ENCODE measurements around the gene SCYGR1. TPM values are rescaled to one million over a fixed set of nuclear protein-coding genes. Genes with fewer than 3 reads are reported as not detected.

Gene SCYGR1
- total RNA-seq, 4 donors from 2014 or later = not detected

- Histone ChIP-seq H3K36me3 (no peaks in the 10 kb centered on the region), H3K9me3 (no peaks in the 10 kb centered on the region), H3K4me1 (no peaks in the 10 kb centered on the region), H3K27me3 (no peaks in the 10 kb centered on the region), H3K4me3 (no peak overlapping the region), H3K27ac (no peak overlapping the region)
- DNase-seq = no peak
- in situ Hi-C loops (cut with MboI; ENCODE audit: low sequenced_read_pairs in 4 of 4) (no loop called here), intact Hi-C loops (cut with DNase I; ENCODE audit: low total_unique reads) (no loop called here)
- no peak for TF ChIP-seq CTCF (IDR thresholded peaks at IDR 0.05 in 4 of 5, conservative IDR thresholded peaks at IDR 0.05 in 1 of 5)
- TF ChIP-seq POLR2A (IDR thresholded peaks at IDR 0.05) = no peak
- ATAC-seq = no peak
Measured at GRCh38 chr2:227423656-227424499, 36.1 kb upstream of the SCYGR1 start.

GRCh38 chr2:227420087-227421052 lies 32.6 kb upstream of the SCYGR1 start:
- Histone ChIP-seq H3K9me3 (no peaks in the 10 kb centered on the region), H3K4me3 (no peak overlapping the region), H3K27me3 (no peaks in the 10 kb centered on the region), H3K27ac (no peak overlapping the region), H3K4me1 (no peaks in the 10 kb centered on the region), H3K36me3 (no peaks in the 10 kb centered on the region)
- TF ChIP-seq POLR2A (IDR thresholded peaks at IDR 0.05) (no peak), CTCF (IDR thresholded peaks at IDR 0.05 in 4 of 5, conservative IDR thresholded peaks at IDR 0.05 in 1 of 5) (no peak)
- intact Hi-C loops (cut with DNase I; ENCODE audit: low total_unique reads) = no loop called here
- in situ Hi-C loops (cut with MboI; ENCODE audit: low sequenced_read_pairs in 4 of 4) = no loop called here
- DNase-seq (no peak), ATAC-seq (no peak)

DNA sequence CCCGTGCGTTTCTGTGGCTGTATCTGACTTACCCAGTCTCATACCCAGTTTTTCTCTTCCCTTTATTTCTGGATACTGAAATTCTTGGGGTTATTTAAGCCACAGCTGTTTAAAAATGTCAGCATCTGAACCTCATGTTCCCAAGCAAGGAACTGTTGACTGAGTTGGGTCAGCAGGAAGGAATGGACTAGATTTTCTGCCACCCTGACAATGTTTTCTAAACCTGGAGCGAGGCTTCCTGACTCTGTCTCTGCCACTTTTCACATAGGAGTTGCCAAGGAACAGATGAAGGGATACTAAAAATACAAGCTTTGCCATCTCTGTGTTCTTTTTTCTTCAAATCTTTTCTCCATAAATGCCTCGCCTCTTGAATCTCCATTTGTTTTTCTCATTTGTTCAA lies 29.0 kb upstream of the SCYGR1 start:
- H3K4me3 ChIP-seq = no peak overlapping the region
- ATAC-seq = peak; percentile 44 to 50
- TF ChIP-seq POLR2A (IDR thresholded peaks at IDR 0.05) = no peak
- TF ChIP-seq CTCF (IDR thresholded peaks at IDR 0.05 in 4 of 5, conservative IDR thresholded peaks at IDR 0.05 in 1 of 5) = no peak
- H3K4me1 ChIP-seq = no peaks in the 10 kb centered on the region
- H3K9me3 ChIP-seq = no peaks in the 10 kb centered on the region
- no peaks in the 10 kb centered on the region for H3K27me3 ChIP-seq
- no peak for DNase-seq
- H3K27ac ChIP-seq = peak overlapping the region; percentile 1 to 39 (median 24)
- intact Hi-C loops (cut with DNase I; ENCODE audit: low total_unique reads) (no loop called here), in situ Hi-C loops (cut with MboI; ENCODE audit: low sequenced_read_pairs in 4 of 4) (no loop called here)
- H3K36me3 ChIP-seq = no peaks in the 10 kb centered on the region

DNA sequence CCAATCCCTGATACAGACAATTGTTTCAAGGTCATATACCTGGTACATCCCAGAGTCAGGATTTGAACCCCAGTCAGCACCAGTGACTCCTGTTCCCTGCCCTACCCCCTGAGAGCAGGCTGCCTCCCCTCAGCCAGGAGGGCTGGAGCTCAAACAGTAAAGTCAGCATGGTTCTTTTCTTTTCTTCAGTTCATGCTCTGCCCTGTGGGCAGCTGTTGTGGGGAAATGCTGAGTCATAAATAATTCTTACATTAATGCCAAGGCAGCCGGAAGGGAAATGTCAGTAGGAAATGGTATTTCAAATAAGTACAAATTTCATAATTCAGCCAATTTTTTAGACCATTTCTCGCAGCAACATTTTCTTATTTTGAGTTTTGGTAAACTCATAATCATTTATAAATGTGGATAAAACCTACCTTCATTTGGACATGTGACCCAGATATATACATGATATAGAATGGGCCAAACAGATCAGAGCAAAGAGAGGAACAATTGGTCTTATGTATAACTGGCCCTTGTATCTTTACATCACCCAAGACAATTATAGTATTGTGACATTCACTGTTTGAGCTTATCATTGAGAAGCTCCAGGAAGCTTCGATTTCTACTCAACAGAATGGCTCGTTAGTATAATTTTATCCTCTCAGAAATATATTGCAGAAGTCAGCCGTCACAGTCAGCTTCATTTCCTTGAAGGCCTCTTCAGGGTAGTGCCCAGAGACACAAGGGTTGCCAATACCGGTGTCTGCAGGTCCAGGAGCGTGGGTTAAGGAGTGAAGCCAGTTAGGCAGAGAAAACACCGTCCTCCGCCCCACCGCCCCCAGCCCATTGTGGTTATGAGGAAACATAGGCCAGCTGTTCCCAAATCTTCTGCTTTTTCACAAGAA lies 28.0 kb upstream of the SCYGR1 start:
- ATAC-seq (peak; percentile 58 to 62), DNase-seq (peak in 1 of 2 donors; percentile 36)
- intact Hi-C loops (cut with DNase I; ENCODE audit: low total_unique reads) = no loop called here
- H3K4me1 ChIP-seq = no peaks in the 10 kb centered on the region
- no peak overlapping the region for H3K4me3 ChIP-seq
- no peaks in the 10 kb centered on the region for H3K27me3 ChIP-seq
- TF ChIP-seq POLR2A (IDR thresholded peaks at IDR 0.05) = no peak
- TF ChIP-seq CTCF (IDR thresholded peaks at IDR 0.05 in 4 of 5, conservative IDR thresholded peaks at IDR 0.05 in 1 of 5) = no peak
- H3K9me3 ChIP-seq = no peaks in the 10 kb centered on the region
- in situ Hi-C loops (cut with MboI; ENCODE audit: low sequenced_read_pairs in 4 of 4) = no loop called here
- no peaks in the 10 kb centered on the region for H3K36me3 ChIP-seq
- H3K27ac ChIP-seq = peak overlapping the region in 3 of 4 donors; percentile 6 to 21 (median 21)
